T-helper 17 cell (primary cell): ENCODE results near the gene NCAPD3. TPM values are rescaled to one million over a fixed set of nuclear protein-coding genes. Genes with fewer than 3 reads are reported as not detected.
"Not testable (repeated sequence)": the region's sequence is repeated elsewhere in the genome, so short reads cannot be mapped to it uniquely, and the experiment has no call there.

Source experiments
- ATAC-seq: fragments of 150-1000 bp; cut with Tn5 transposase; 2 replicates; pipeline ENCODE4 v1.10.0; 2021; ENCODE audit warnings: mild to moderate bottlenecking, moderate library complexity
- DNase-seq, 3 donors: peaks; one replicate each; pipeline versions ENCODE4 v3.0.0 to v3.0.0-alpha.2; 2020 to 2021
- H3K9me3 ChIP-seq: one replicate; pipeline ENCODE4 v1.7.0; 2013; ENCODE audit warnings: low read length, mild to moderate bottlenecking; ENCODE audit not compliant: control insufficient read depth, poor library complexity, severe bottlenecking
- H3K27ac Mint-ChIP-seq: one replicate; pipeline ENCODE4 v1.8.0; 2022; ENCODE audit warnings: mild to moderate bottlenecking, moderate library complexity, mixed read lengths
- H3K27me3 Mint-ChIP-seq: one replicate; pipeline ENCODE4 v1.8.0; 2022; ENCODE audit warnings: mixed read lengths
- H3K36me3 Mint-ChIP-seq: one replicate; pipeline ENCODE4 v1.8.0; 2022; ENCODE audit warnings: low read depth, mixed read lengths
- H3K4me1 Mint-ChIP-seq: one replicate; pipeline ENCODE4 v1.8.0; 2022; ENCODE audit warnings: mild to moderate bottlenecking, mixed read lengths
- H3K4me3 Mint-ChIP-seq: one replicate; pipeline ENCODE4 v1.8.0; 2022; ENCODE audit warnings: mild to moderate bottlenecking, moderate library complexity, mixed read lengths
- total RNA-seq, 4 donors: library from RNA in 2 of 4; stranded (reverse) in 2 of 4; gene quantifications; one replicate each; pipeline ENCODE4 v1.2.3 and lab custom pipeline; 2022 to 2026

Gene NCAPD3
- total RNA-seq, 2 donors from 2014 or later: 26.8 to 31.4 TPM

- ATAC-seq (peak; percentile 78), DNase-seq (peak in 1 of 3 donors; percentile 31)
These were observed 38.1 kb upstream of the NCAPD3 start for GRCh38 chr11:134261626-134262488.

GRCh38 chr11:134260983-134261382 is 37.2 kb upstream of the NCAPD3 start:
- H3K27me3 Mint-ChIP-seq: no peaks in the 10 kb centered on the region
- H3K36me3 Mint-ChIP-seq: peaks cover 3% of the 10 kb centered on the region
- H3K9me3 ChIP-seq: no peaks in the 10 kb centered on the region
- ATAC-seq (no peak), DNase-seq (no peak)
- peaks cover 7% of the 10 kb centered on the region for H3K4me1 Mint-ChIP-seq
- no peak overlapping the region for H3K4me3 Mint-ChIP-seq
- H3K27ac Mint-ChIP-seq: no peak overlapping the region

More at GRCh38 chr11:134261626-134262488, 38.1 kb upstream of the NCAPD3 start:
- H3K27me3 Mint-ChIP-seq: no peaks in the 10 kb centered on the region
- peaks cover 11% of the 10 kb centered on the region for H3K4me1 Mint-ChIP-seq
- H3K9me3 ChIP-seq: no peaks in the 10 kb centered on the region
- H3K27ac Mint-ChIP-seq: no peak overlapping the region
- no peak overlapping the region for H3K4me3 Mint-ChIP-seq
- H3K36me3 Mint-ChIP-seq: peaks cover 3% of the 10 kb centered on the region

- DNase-seq (no peak), ATAC-seq (no peak)
- no peaks in the 10 kb centered on the region for H3K27me3 Mint-ChIP-seq
- no peak overlapping the region for H3K4me3 Mint-ChIP-seq
- peaks cover 10% of the 10 kb centered on the region for H3K4me1 Mint-ChIP-seq
- H3K27ac Mint-ChIP-seq: peak overlapping the region; percentile 16
- peaks cover 3% of the 10 kb centered on the region for H3K36me3 Mint-ChIP-seq
- no peaks in the 10 kb centered on the region for H3K9me3 ChIP-seq
These were observed 36.7 kb upstream of the NCAPD3 start for GRCh38 chr11:134260503-134260902.

GRCh38 chr11:134258577-134258976 is 34.8 kb upstream of the NCAPD3 start:
- no peaks in the 10 kb centered on the region for H3K9me3 ChIP-seq
- Mint-ChIP-seq H3K27me3 (no peaks in the 10 kb centered on the region), H3K4me3 (no peak overlapping the region), H3K36me3 (peaks cover 3% of the 10 kb centered on the region), H3K27ac (no peak overlapping the region), H3K4me1 (peaks cover 20% of the 10 kb centered on the region)
- DNase-seq (no peak), ATAC-seq (no peak)

- ATAC-seq (no peak), DNase-seq (no peak)
- H3K27me3 Mint-ChIP-seq: no peaks in the 10 kb centered on the region
- H3K36me3 Mint-ChIP-seq: peaks cover 5% of the 10 kb centered on the region
- no peaks in the 10 kb centered on the region for H3K9me3 ChIP-seq
- H3K27ac Mint-ChIP-seq: no peak overlapping the region
- H3K4me3 Mint-ChIP-seq: no peak overlapping the region
- peaks cover 30% of the 10 kb centered on the region for H3K4me1 Mint-ChIP-seq
These were observed 33.3 kb upstream of the NCAPD3 start for GRCh38 chr11:134257101-134257500.

- peak overlapping the region; percentile 15 for H3K4me3 Mint-ChIP-seq
- H3K36me3 Mint-ChIP-seq, H3K9me3 ChIP-seq: not testable (repeated sequence)
These were observed 31.4 kb upstream of the NCAPD3 start for GRCh38 chr11:134255184-134255561.

GRCh38 chr11:134254433-134255183 is 30.8 kb upstream of the NCAPD3 start:
- H3K9me3 ChIP-seq: no peaks in the 10 kb centered on the region
- peak overlapping the region; percentile 98 for H3K4me3 Mint-ChIP-seq
- peaks cover 31% of the 10 kb centered on the region for H3K4me1 Mint-ChIP-seq
- peaks cover 5% of the 10 kb centered on the region for H3K36me3 Mint-ChIP-seq
- H3K27ac Mint-ChIP-seq: no peak overlapping the region
- DNase-seq (no peak), ATAC-seq (no peak)
- H3K27me3 Mint-ChIP-seq: no peaks in the 10 kb centered on the region

More at GRCh38 chr11:134255184-134255561, 31.4 kb upstream of the NCAPD3 start:
- not testable (repeated sequence) for ATAC-seq, H3K27ac Mint-ChIP-seq, H3K27me3 Mint-ChIP-seq, DNase-seq
- peaks cover 31% of the 10 kb centered on the region for H3K4me1 Mint-ChIP-seq

- DNase-seq: peak; percentile 91 to 93 (median 92)
- Mint-ChIP-seq H3K36me3 (peaks cover 5% of the 10 kb centered on the region), H3K4me3 (peak within 1 kb of the TSS; percentile 98)
These were observed 29.6 kb upstream of the NCAPD3 start, which contains the start of the genes ACAD8 and THYN1 for GRCh38 chr11:134253188-134253993. TSS of gene ACAD8 (plus strand) at chr11:134253568. CDS start at chr11:134253601, 33 bp downstream. TSS of gene THYN1 (minus strand) at chr11:134253352. CDS start at chr11:134252882, 470 bp downstream.

GRCh38 chr11:134252346-134253187 is 28.8 kb upstream of the NCAPD3 start:
- no peaks in the 10 kb centered on the region for H3K27me3 Mint-ChIP-seq
- H3K9me3 ChIP-seq: no peaks in the 10 kb centered on the region
- peaks cover 2% of the 10 kb centered on the region for H3K36me3 Mint-ChIP-seq
- ATAC-seq: peak; percentile 23
- H3K4me1 Mint-ChIP-seq: peaks cover 25% of the 10 kb centered on the region
- DNase-seq: no peak
- peak overlapping the region; percentile 96 for H3K27ac Mint-ChIP-seq
- peak overlapping the region; percentile 98 for H3K4me3 Mint-ChIP-seq

More at GRCh38 chr11:134253188-134253993, 29.6 kb upstream of the NCAPD3 start, which contains the start of the genes ACAD8 and THYN1:
- Mint-ChIP-seq H3K27ac (peak within 1 kb of the TSS; percentile 96), H3K27me3 (no peaks in the 10 kb centered on the region), H3K4me1 (peaks cover 26% of the 10 kb centered on the region)
- H3K9me3 ChIP-seq: no peaks in the 10 kb centered on the region
- peak; percentile 100 for ATAC-seq

GRCh38 chr11:134250675-134251074 is 26.9 kb upstream of the NCAPD3 start:
- DNase-seq (no peak), ATAC-seq (no peak)
- H3K4me1 Mint-ChIP-seq: peaks cover 23% of the 10 kb centered on the region
- H3K4me3 Mint-ChIP-seq: no peak overlapping the region
- no peak overlapping the region for H3K27ac Mint-ChIP-seq
- peaks cover 3% of the 10 kb centered on the region for H3K36me3 Mint-ChIP-seq
- H3K9me3 ChIP-seq: no peaks in the 10 kb centered on the region
- no peaks in the 10 kb centered on the region for H3K27me3 Mint-ChIP-seq

- DNase-seq (no peak), ATAC-seq (no peak)
- no peak overlapping the region for H3K27ac Mint-ChIP-seq
- H3K4me3 Mint-ChIP-seq: no peak overlapping the region
- H3K4me1 Mint-ChIP-seq: peaks cover 21% of the 10 kb centered on the region
- no peaks in the 10 kb centered on the region for H3K9me3 ChIP-seq
- H3K36me3 Mint-ChIP-seq: peaks cover 3% of the 10 kb centered on the region
- no peaks in the 10 kb centered on the region for H3K27me3 Mint-ChIP-seq
These were observed 26.5 kb upstream of the NCAPD3 start for GRCh38 chr11:134250246-134250645.

GRCh38 chr11:134248910-134249480 is 25.2 kb upstream of the NCAPD3 start:
- Mint-ChIP-seq H3K4me3 (no peak overlapping the region), H3K4me1 (peaks cover 13% of the 10 kb centered on the region), H3K27ac (peak overlapping the region; percentile 27), H3K27me3 (no peaks in the 10 kb centered on the region), H3K36me3 (peaks cover 5% of the 10 kb centered on the region)
- ATAC-seq (no peak), DNase-seq (no peak)
- no peaks in the 10 kb centered on the region for H3K9me3 ChIP-seq
